Mammary microvascular endothelial cell (primary cell): ENCODE results near the gene PKHD1. TPM values are rescaled to one million over a fixed set of nuclear protein-coding genes. Genes with fewer than 3 reads are reported as not detected.

ENCODE experiments used
- total RNA-seq: library from RNA; depleted of rRNA; stranded (reverse); fragments of >200 nt; gene quantifications from 2 replicates; pipeline ENCODE4 v1.2.3, GENCODE V29; 2015

PKHD1 gene
- not detected in 2 replicates for total RNA-seq

GRCh38 chr6:52087498-52087999, at the start of gene PKHD1:
TSS of gene PKHD1 (minus strand) at chr6:52087613. CDS start at chr6:52084933, 2,680 bp downstream.

Other genes starting within 250 kb of the PKHD1 start
- gene IL17A, start 98.8 kb upstream of the PKHD1 start, total RNA-seq = not detected in 2 replicates
- not detected in 2 replicates for gene IL17F, start 156.9 kb upstream of the PKHD1 start, total RNA-seq
- gene MCM3, start 197.1 kb upstream of the PKHD1 start, total RNA-seq = 84.2 and 94.4 TPM in 2 replicates